ENCODE measurements around the gene MDK. TPM values are rescaled to one million over a fixed set of nuclear protein-coding genes. Genes with fewer than 3 reads are reported as not detected.

MDK gene
- total RNA-seq, 1 donor from 2014 or later = 949 TPM

DNA sequence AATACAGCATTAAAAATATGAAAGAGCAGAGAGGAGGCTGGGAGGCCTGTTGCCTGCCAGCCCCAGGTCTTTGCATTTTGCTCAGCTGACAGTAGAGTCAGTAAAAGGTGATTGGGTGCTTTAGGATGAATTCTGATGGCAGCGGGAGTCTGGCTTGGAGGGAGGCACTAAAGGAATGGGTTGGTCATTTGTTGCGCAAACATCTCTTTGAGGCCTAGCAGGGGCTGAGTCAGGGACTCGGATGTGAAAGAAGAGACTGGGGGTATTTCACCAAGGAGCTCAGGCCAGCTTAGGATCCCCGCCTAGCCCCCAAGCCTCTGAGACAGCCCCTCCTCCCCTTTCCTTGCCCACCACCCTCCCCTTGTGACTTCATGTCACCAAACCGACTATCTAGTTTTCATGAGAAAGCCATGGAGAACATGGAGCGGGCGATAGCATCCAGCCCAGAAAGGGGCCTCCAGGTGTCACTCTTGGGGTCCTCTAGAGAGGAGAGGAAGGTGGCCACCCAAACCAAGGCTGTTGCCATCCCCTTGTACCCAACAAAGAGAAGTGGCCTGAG is 24.5 kb upstream of the MDK start:
- peaks cover 27% of the 10 kb centered on the region for H3K4me1 Mint-ChIP-seq (ENCODE audit: unreplicated experiment)
- H3K9me3 Mint-ChIP-seq = no peaks in the 10 kb centered on the region
- TF ChIP-seq, protein P1, sequence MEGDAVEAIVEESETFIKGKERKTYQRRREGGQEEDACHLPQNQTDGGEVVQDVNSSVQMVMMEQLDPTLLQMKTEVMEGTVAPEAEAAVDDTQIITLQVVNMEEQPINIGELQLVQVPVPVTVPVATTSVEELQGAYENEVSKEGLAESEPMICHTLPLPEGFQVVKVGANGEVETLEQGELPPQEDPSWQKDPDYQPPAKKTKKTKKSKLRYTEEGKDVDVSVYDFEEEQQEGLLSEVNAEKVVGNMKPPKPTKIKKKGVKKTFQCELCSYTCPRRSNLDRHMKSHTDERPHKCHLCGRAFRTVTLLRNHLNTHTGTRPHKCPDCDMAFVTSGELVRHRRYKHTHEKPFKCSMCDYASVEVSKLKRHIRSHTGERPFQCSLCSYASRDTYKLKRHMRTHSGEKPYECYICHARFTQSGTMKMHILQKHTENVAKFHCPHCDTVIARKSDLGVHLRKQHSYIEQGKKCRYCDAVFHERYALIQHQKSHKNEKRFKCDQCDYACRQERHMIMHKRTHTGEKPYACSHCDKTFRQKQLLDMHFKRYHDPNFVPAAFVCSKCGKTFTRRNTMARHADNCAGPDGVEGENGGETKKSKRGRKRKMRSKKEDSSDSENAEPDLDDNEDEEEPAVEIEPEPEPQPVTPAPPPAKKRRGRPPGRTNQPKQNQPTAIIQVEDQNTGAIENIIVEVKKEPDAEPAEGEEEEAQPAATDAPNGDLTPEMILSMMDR (conservative IDR thresholded peaks at IDR 0.05) = no peak
- H3K36me3 Mint-ChIP-seq = no peaks in the 10 kb centered on the region
- no peak overlapping the region for H3K4me3 Mint-ChIP-seq
- no peaks in the 10 kb centered on the region for H3K27me3 Mint-ChIP-seq
- no peak for DNase-seq (ENCODE audit: extremely low spot score, unreplicated experiment)
- no peak overlapping the region for H3K27ac Mint-ChIP-seq

- no peak for DNase-seq (ENCODE audit: extremely low spot score, unreplicated experiment)
- no peaks in the 10 kb centered on the region for H3K27me3 Mint-ChIP-seq
- H3K4me1 Mint-ChIP-seq (ENCODE audit: unreplicated experiment) = peaks cover 27% of the 10 kb centered on the region
- H3K27ac Mint-ChIP-seq = peak overlapping the region; percentile 53
- H3K9me3 Mint-ChIP-seq = no peaks in the 10 kb centered on the region
- TF ChIP-seq, protein P1 (conservative IDR thresholded peaks at IDR 0.05) = no peak
- H3K4me3 Mint-ChIP-seq = no peak overlapping the region
- H3K36me3 Mint-ChIP-seq = no peaks in the 10 kb centered on the region
These were observed 24.0 kb upstream of the MDK start for GRCh38 chr11:46357483-46357936.

GRCh38 chr11:46359953-46360352 is 21.5 kb upstream of the MDK start:
- no peak for DNase-seq (ENCODE audit: extremely low spot score, unreplicated experiment)
- no peak overlapping the region for H3K4me3 Mint-ChIP-seq
- peaks cover 26% of the 10 kb centered on the region for H3K4me1 Mint-ChIP-seq (ENCODE audit: unreplicated experiment)
- H3K27ac Mint-ChIP-seq = no peak overlapping the region
- no peaks in the 10 kb centered on the region for H3K9me3 Mint-ChIP-seq
- no peaks in the 10 kb centered on the region for H3K27me3 Mint-ChIP-seq
- H3K36me3 Mint-ChIP-seq = no peaks in the 10 kb centered on the region
- TF ChIP-seq, protein P1 (conservative IDR thresholded peaks at IDR 0.05) = no peak

DNA sequence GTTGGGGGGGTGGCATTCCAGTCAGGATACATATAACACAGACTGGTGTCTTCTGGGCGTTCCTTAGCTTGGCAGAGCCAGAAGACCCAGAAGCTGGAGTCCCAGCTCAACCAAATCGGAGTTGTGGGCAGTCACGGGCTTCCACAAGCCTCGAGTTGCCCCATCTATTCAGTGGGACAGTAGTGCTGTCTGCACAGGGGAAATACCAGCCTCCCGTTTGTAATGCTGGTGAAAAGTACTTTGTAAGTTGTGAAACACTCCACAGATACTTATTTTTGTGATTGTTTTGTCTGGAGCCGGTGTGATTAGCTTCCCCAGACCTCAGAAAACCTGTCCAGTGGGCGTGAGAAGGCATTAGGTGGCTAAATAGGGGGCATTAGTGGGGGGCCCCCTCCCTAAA is 20.6 kb upstream of the MDK start:
- no peak for DNase-seq (ENCODE audit: extremely low spot score, unreplicated experiment)
- peak overlapping the region; percentile 48 for H3K27ac Mint-ChIP-seq
- H3K36me3 Mint-ChIP-seq = no peaks in the 10 kb centered on the region
- TF ChIP-seq, protein P1 (conservative IDR thresholded peaks at IDR 0.05) = no peak
- H3K9me3 Mint-ChIP-seq = no peaks in the 10 kb centered on the region
- no peaks in the 10 kb centered on the region for H3K27me3 Mint-ChIP-seq
- H3K4me1 Mint-ChIP-seq (ENCODE audit: unreplicated experiment) = peaks cover 32% of the 10 kb centered on the region
- H3K4me3 Mint-ChIP-seq = peak overlapping the region; percentile 28

DNA sequence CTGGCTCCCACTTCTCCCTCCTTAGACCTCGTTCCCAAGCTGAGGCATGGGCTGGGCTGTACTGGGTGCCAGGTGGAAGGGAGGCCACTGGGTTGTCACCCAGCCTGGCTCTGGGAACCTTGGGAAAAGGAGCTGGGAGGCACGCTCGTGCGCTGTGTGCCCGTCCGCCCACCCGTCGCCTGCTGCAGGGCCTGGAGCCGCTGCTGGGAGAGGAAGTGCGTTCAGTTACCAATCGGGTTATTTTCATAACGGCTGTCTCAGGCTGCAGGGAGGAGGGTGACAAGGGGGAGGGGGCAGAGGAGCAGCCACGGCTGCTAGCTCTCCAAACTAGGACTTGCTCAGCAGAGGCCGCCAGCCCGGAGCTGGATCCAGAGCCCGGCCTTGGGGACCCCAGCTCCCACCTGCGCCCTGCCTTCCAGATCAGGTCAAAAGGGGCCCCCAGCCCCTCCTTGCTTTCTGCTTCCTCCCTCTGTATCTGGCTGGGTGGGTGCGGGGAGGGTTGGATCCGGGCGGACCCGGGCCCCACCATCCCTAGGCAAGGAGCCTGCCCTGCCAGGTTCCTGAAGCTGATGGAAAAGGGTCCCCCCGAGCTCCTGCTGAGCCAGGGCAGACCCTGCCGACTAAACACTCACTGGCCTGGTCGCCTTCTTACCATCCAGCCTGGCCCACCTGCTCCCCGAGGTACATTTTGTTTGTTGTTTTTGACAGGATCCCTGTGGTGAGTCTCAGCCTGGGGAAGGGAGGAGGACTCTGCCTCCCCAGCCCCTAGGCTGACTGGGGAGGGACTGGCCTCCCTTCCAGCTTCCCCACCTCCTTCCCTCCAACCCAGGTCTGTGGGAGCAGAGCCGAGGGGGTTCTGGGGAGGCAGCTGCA is 19.9 kb upstream of the MDK start:
- Mint-ChIP-seq H3K4me3 (peak overlapping the region; percentile 28), H3K27me3 (no peaks in the 10 kb centered on the region), H3K36me3 (no peaks in the 10 kb centered on the region), H3K9me3 (no peaks in the 10 kb centered on the region), H3K27ac (peak overlapping the region; percentile 48), H3K4me1 (ENCODE audit: unreplicated experiment) (peaks cover 32% of the 10 kb centered on the region)
- TF ChIP-seq, protein P1 (conservative IDR thresholded peaks at IDR 0.05) = no peak
- DNase-seq (ENCODE audit: extremely low spot score, unreplicated experiment) = no peak

All from type B pancreatic cell (in vitro differentiated cells).